Fibroblast of skin of right quadriceps (primary cell): Measurements from ENCODE around the gene ANKRD10.

ENCODE experiments used
- DNase-seq: peaks from one replicate; pipeline ENCODE4 v3.0.0-alpha.2; 2013

Gene ANKRD10

GRCh38 chr13:110914331-110915056, 375 bp downstream of the ANKRD10 start:
- peak; percentile 76 for DNase-seq

GRCh38 chr13:110914081-110914330, 863 bp downstream of the ANKRD10 start:
- no peak for DNase-seq

GRCh38 chr13:110913322-110914080, 1.4 kb downstream of the ANKRD10 start:
- DNase-seq, result no peak

- peak; percentile 38 for DNase-seq
These were observed 2.2 kb downstream of the ANKRD10 start for GRCh38 chr13:110912651-110913051.

GRCh38 chr13:110911880-110912279, 3.0 kb downstream of the ANKRD10 start:
- DNase-seq, result no peak

GRCh38 chr13:110910013-110910890, 4.6 kb downstream of the ANKRD10 start:
- no peak for DNase-seq

- DNase-seq, result no peak
These were observed 6.6 kb downstream of the ANKRD10 start for GRCh38 chr13:110907951-110908898.

GRCh38 chr13:110907301-110907700, 7.6 kb downstream of the ANKRD10 start:
- DNase-seq, result no peak

GRCh38 chr13:110904748-110905147, 10.1 kb downstream of the ANKRD10 start:
- DNase-seq, result no peak

GRCh38 chr13:110902370-110902769, 12.5 kb downstream of the ANKRD10 start:
- DNase-seq, result no peak

- no peak for DNase-seq
These were observed 17.3 kb downstream of the ANKRD10 start for GRCh38 chr13:110897521-110897920.

- DNase-seq, result no peak
These were observed 17.9 kb downstream of the ANKRD10 start for GRCh38 chr13:110897014-110897413.

- no peak for DNase-seq
These were observed 20.8 kb downstream of the ANKRD10 start for GRCh38 chr13:110894086-110894485.

- no peak for DNase-seq
These were observed 21.3 kb downstream of the ANKRD10 start for GRCh38 chr13:110893571-110893970.

- no peak for DNase-seq
These were observed 24.3 kb downstream of the ANKRD10 start for GRCh38 chr13:110890279-110891165.

- no peak for DNase-seq
These were observed 26.5 kb downstream of the ANKRD10 start for GRCh38 chr13:110888390-110888789.

- no peak for DNase-seq
These were observed 27.1 kb downstream of the ANKRD10 start for GRCh38 chr13:110887597-110888333.

- DNase-seq, result no peak
These were observed 27.8 kb downstream of the ANKRD10 start for GRCh38 chr13:110886870-110887596.

GRCh38 chr13:110885966-110886869, 28.7 kb downstream of the ANKRD10 start:
- DNase-seq, result no peak
